Left lung (tissue), 10 donors: Measurements from ENCODE around the gene KRTAP9-7. TPM values are rescaled to one million over a fixed set of nuclear protein-coding genes. Genes with fewer than 3 reads are reported as not detected.

Experiments used
- ATAC-seq: fragments of 200-7000 bp; cut with Tn5 transposase; one replicate; pipeline ENCODE4 v1.9.1; 2020; ENCODE audit warnings: moderate library complexity
- DNase-seq, 4 donors: peaks; one replicate each; pipeline ENCODE4 v3.0.0-alpha.2; 2013 to 2020
- H3K27ac ChIP-seq, 2 donors: fragments of 200-600 bp; sonication (generic) in 1 of 2; one replicate each; pipeline versions ENCODE4 v1.5.0 to v1.8.0; 2020 to 2021
- H3K27me3 ChIP-seq, 2 donors: fragments of 200-600 bp; sonication (generic) in 1 of 2; one replicate each; pipeline versions ENCODE4 v1.5.0 to v1.8.0; 2020 to 2021
- H3K36me3 ChIP-seq, 2 donors: fragments of 200-600 bp; sonication (generic) in 1 of 2; one replicate each; pipeline versions ENCODE4 v1.5.0 to v1.8.0; 2020 to 2021
- H3K4me1 ChIP-seq, 2 donors: fragments of 200-600 bp; one replicate each; pipeline ENCODE4 v1.8.0; 2021
- H3K4me3 ChIP-seq, 2 donors: fragments of 200-600 bp; sonication (generic) in 1 of 2; one replicate each; pipeline versions ENCODE4 v1.5.0 to v1.8.0; 2020 to 2021; ENCODE audit warnings: mild to moderate bottlenecking in 1 of 2
- H3K9me3 ChIP-seq, 2 donors: fragments of 200-600 bp; sonication (generic) in 1 of 2; one replicate each; pipeline versions ENCODE4 v1.5.0 to v1.8.0; 2020 to 2021
- intact Hi-C, 2 donors: fragments of 100-400 bp; cut with DNase I; formaldehyde crosslinking; loops; one replicate each; pipeline versions ENCODE4 v1.11.2 to v1.14.2; 2022
- polyA plus RNA-seq, 6 donors: library from polyadenylated mRNA; unstranded; fragments of 120-200 nt; gene quantifications; one replicate each; pipeline ENCODE4 v1.2.1, GENCODE V29; 2013; ENCODE audit not compliant: insufficient read length in 6 of 6
- total RNA-seq, 2 donors: library from RNA; stranded (reverse); fragmentation: NEBNext Ultra II Directional; extraction: Animal tissue kit (Norgen Biotek cat#: 25700); gene quantifications; one replicate each; pipeline ENCODE4 v1.2.1, GENCODE V29; 2021
- TF ChIP-seq, protein P1 (sequence below), 2 donors: fragments of 200-600 bp; sonication (generic) in 1 of 2; IDR thresholded peaks; one replicate each; pipeline versions ENCODE4 v1.5.0 to v1.8.0; 2021; ENCODE audit warnings: antibody characterized with exemption in 2 of 2
- donor health status: DM: no; HTN: yes; CAD: no.
- donor health status: DM: no; HTN: no; CAD: no.

The KRTAP9-7 gene
- total and polyA plus RNA-seq, 8 donors = not detected

DNA sequence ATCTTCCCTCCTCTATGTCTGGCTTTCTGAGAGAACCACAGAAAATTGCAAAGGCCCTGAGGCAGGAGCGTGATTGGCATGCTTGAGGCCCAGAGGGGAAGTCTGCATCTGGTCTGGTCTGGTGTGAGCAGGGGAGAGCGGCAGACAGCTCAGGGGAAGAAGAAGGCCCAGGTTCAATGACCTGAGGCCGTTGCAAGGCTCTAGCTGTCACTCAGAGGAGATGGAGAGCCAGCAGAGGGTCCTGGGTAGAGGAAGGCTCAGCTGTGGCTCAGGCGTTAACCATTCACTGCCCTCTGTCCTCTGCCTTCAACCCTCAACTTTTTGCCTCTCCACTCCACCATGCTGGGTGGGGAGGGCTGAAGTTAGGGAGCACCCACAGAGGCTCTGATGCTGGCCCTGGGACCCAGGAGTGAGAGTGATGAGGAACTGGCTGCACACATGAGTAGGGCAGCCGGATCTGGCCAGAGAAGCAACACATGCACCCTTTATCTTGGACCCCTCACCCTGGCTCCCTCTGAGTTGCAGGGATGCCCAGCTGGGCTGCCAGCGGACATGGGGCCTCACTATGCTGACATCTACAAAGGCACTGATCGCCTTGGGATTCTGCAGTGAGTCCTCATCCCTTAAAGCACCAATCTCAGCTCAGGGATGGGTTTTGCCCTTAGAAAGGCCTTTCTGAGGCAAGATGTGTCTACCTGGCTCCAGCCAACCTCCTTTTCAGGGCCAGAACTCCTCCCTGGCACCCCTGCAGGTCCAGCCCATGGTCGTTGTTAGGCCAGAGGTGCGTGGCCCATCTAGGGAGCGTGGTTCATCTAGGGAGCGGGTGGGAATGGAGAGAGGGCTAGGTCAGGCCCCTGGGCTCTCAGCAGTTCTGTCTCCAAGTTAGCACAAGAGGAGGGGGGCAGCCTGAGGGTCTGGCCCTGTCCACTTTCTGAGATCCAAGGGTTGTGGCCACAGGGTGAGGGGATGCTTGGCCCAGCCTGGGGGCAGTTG lies 47.7 kb downstream of the KRTAP9-7 start:
- intact Hi-C loops = no loop called here
- no peaks in the 10 kb centered on the region for H3K4me1 ChIP-seq
- TF ChIP-seq, protein P1, sequence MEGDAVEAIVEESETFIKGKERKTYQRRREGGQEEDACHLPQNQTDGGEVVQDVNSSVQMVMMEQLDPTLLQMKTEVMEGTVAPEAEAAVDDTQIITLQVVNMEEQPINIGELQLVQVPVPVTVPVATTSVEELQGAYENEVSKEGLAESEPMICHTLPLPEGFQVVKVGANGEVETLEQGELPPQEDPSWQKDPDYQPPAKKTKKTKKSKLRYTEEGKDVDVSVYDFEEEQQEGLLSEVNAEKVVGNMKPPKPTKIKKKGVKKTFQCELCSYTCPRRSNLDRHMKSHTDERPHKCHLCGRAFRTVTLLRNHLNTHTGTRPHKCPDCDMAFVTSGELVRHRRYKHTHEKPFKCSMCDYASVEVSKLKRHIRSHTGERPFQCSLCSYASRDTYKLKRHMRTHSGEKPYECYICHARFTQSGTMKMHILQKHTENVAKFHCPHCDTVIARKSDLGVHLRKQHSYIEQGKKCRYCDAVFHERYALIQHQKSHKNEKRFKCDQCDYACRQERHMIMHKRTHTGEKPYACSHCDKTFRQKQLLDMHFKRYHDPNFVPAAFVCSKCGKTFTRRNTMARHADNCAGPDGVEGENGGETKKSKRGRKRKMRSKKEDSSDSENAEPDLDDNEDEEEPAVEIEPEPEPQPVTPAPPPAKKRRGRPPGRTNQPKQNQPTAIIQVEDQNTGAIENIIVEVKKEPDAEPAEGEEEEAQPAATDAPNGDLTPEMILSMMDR (IDR thresholded peaks at IDR 0.05) = no peak
- H3K36me3 ChIP-seq = no peaks in the 10 kb centered on the region
- peaks cover 0 to 13% of the 10 kb centered on the region in 2 donors for H3K9me3 ChIP-seq
- no peak for ATAC-seq
- no peak overlapping the region for H3K4me3 ChIP-seq
- H3K27me3 ChIP-seq = no peaks in the 10 kb centered on the region
- H3K27ac ChIP-seq = no peak overlapping the region
- no peak for DNase-seq

DNA sequence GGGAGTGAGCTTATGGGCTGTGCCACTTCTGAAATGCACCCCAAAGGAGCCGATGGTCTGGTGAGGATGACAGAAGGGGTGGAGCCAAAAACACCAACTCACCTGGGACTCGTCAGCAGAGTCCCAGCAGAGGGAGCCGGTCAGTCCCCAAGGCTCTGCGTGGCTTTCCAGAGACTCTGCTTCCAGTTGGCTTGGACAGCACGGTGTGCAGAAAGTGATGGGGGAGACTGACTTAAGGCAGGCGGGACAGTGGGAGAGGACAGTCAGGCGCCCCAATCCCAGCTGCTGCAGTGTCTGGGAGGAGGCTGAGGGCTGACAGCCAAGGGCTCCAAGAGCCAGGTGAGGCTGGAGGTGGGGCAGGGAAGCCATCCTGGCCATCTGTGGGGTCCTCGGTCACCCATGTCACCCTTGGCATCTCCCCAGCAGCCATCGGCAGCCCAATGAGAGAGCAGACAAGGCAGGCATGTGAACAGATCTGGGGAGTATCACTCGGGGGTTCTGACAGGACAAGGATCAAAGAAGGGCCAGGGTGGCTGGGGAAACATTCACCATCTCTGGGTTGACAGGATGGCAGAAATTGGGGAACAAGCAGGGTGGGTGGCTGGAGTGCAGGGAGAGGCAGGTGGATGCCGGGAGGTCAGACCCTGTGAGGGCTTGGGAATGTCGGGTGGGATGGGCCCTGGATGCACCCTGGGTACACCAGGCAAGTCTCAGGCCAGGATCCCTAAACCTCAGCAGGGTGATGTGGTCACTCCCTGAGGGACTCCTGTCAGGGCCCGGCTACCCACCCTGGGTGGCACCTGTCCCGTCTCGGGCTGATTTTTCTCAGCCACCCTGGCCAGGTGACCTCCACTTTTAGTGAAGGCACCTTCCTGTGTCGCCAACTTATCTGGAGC lies 48.9 kb downstream of the KRTAP9-7 start:
- ATAC-seq = peak; percentile 72
- peaks cover 0 to 10% of the 10 kb centered on the region in 2 donors for H3K9me3 ChIP-seq
- H3K4me3 ChIP-seq = no peak overlapping the region
- DNase-seq = peak in 1 of 4 donors; percentile 21
- no peaks in the 10 kb centered on the region for H3K36me3 ChIP-seq
- TF ChIP-seq, protein P1 (IDR thresholded peaks at IDR 0.05) = no peak
- no peak overlapping the region for H3K27ac ChIP-seq
- no peaks in the 10 kb centered on the region for H3K27me3 ChIP-seq
- intact Hi-C loops = no loop called here
- no peaks in the 10 kb centered on the region for H3K4me1 ChIP-seq

GRCh38 chr17:41325126-41325525 lies 49.6 kb downstream of the KRTAP9-7 start:
- no peak for ATAC-seq
- no peak overlapping the region for H3K27ac ChIP-seq
- H3K36me3 ChIP-seq = no peaks in the 10 kb centered on the region
- no peaks in the 10 kb centered on the region for H3K27me3 ChIP-seq
- H3K4me1 ChIP-seq = no peaks in the 10 kb centered on the region
- TF ChIP-seq, protein P1 (IDR thresholded peaks at IDR 0.05) = no peak
- H3K4me3 ChIP-seq = no peak overlapping the region
- peak in 1 of 4 donors; percentile 59 for DNase-seq
- peaks cover 0 to 6% of the 10 kb centered on the region in 2 donors for H3K9me3 ChIP-seq
- intact Hi-C loops = no loop called here

DNA sequence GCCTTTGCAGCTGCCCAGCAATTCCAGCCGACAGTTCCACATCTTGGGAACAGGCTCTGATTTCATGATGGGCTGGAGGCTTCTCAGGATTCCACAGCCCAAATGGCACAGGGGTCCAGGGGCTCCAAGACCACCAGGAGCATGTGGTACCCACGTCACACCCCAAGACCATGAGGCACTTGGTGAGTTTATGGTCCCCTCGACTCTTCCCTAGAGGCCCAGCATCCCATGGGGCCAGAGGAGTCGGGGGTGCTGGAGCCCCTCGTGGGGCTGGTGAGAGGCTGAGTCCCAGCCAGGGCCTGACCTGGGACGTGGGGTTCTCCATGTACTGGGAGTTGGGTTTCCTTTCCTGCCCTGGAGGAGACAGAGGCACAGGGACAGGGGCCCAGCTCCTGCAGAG lies 50.1 kb downstream of the KRTAP9-7 start:
- no peaks in the 10 kb centered on the region for H3K27me3 ChIP-seq
- peaks cover 0 to 2% of the 10 kb centered on the region in 2 donors for H3K9me3 ChIP-seq
- H3K36me3 ChIP-seq = no peaks in the 10 kb centered on the region
- intact Hi-C loops = no loop called here
- H3K4me3 ChIP-seq = no peak overlapping the region
- ATAC-seq = no peak
- no peak for DNase-seq
- TF ChIP-seq, protein P1 (IDR thresholded peaks at IDR 0.05) = no peak
- no peak overlapping the region for H3K27ac ChIP-seq
- no peaks in the 10 kb centered on the region for H3K4me1 ChIP-seq

Other genes with a start within 250 kb of the KRTAP9-7 start
Only the 30 nearest of the 41 such genes appear.
- not detected for gene KRTAP4-7, start 191.5 kb upstream of the KRTAP9-7 start, total RNA-seq
- gene KRTAP4-7, start 191.5 kb upstream of the KRTAP9-7 start, polyA plus RNA-seq = not detected
- gene KRTAP4-8, start 177.6 kb upstream of the KRTAP9-7 start, total RNA-seq = not detected
- not detected for gene KRTAP4-8, start 177.6 kb upstream of the KRTAP9-7 start, polyA plus RNA-seq
- not detected for gene KRTAP4-16, start 173.5 kb upstream of the KRTAP9-7 start, total RNA-seq
- not detected for gene KRTAP4-16, start 173.5 kb upstream of the KRTAP9-7 start, polyA plus RNA-seq
- gene KRTAP4-9, start 170.3 kb upstream of the KRTAP9-7 start, total RNA-seq = not detected
- gene KRTAP4-9, start 170.3 kb upstream of the KRTAP9-7 start, polyA plus RNA-seq = not detected
- gene KRTAP4-11, start 157.3 kb upstream of the KRTAP9-7 start, total RNA-seq = not detected
- under 1 TPM in 1 of 6 donors, not detected in 5; 0.23 TPM for gene KRTAP4-11, start 157.3 kb upstream of the KRTAP9-7 start, polyA plus RNA-seq
- gene KRTAP4-12, start 151.5 kb upstream of the KRTAP9-7 start, total RNA-seq = not detected
- gene KRTAP4-12, start 151.5 kb upstream of the KRTAP9-7 start, polyA plus RNA-seq = not detected
- not detected for gene KRTAP4-6, start 135.2 kb upstream of the KRTAP9-7 start, total RNA-seq
- not detected for gene KRTAP4-6, start 135.2 kb upstream of the KRTAP9-7 start, polyA plus RNA-seq
- gene KRTAP4-5, start 125.9 kb upstream of the KRTAP9-7 start, total RNA-seq = not detected
- not detected for gene KRTAP4-5, start 125.9 kb upstream of the KRTAP9-7 start, polyA plus RNA-seq
- gene KRTAP4-4, start 115.0 kb upstream of the KRTAP9-7 start, total RNA-seq = not detected
- not detected for gene KRTAP4-4, start 115.0 kb upstream of the KRTAP9-7 start, polyA plus RNA-seq
- not detected for gene KRTAP4-3, start 107.5 kb upstream of the KRTAP9-7 start, total RNA-seq
- gene KRTAP4-3, start 107.5 kb upstream of the KRTAP9-7 start, polyA plus RNA-seq = not detected
- gene KRTAP4-2, start 97.5 kb upstream of the KRTAP9-7 start, total RNA-seq = not detected
- not detected for gene KRTAP4-2, start 97.5 kb upstream of the KRTAP9-7 start, polyA plus RNA-seq
- gene KRTAP4-1, start 90.8 kb upstream of the KRTAP9-7 start, total RNA-seq = not detected
- gene KRTAP4-1, start 90.8 kb upstream of the KRTAP9-7 start, polyA plus RNA-seq = not detected
- not detected for gene KRTAP9-1, start 85.8 kb upstream of the KRTAP9-7 start, total RNA-seq
- not detected for gene KRTAP9-1, start 85.8 kb upstream of the KRTAP9-7 start, polyA plus RNA-seq
- gene KRTAP9-2, start 49.0 kb upstream of the KRTAP9-7 start, total RNA-seq = not detected
- gene KRTAP9-2, start 49.0 kb upstream of the KRTAP9-7 start, polyA plus RNA-seq = not detected
- gene KRTAP9-3, start 43.2 kb upstream of the KRTAP9-7 start, total RNA-seq = not detected
- gene KRTAP9-3, start 43.2 kb upstream of the KRTAP9-7 start, polyA plus RNA-seq = not detected
- gene KRTAP9-8, start 37.7 kb upstream of the KRTAP9-7 start, total RNA-seq = not detected
- not detected for gene KRTAP9-8, start 37.7 kb upstream of the KRTAP9-7 start, polyA plus RNA-seq
- gene KRTAP9-4, start 26.0 kb upstream of the KRTAP9-7 start, total RNA-seq = not detected
- gene KRTAP9-4, start 26.0 kb upstream of the KRTAP9-7 start, polyA plus RNA-seq = not detected
- not detected for gene KRTAP9-9, start 20.3 kb upstream of the KRTAP9-7 start, total RNA-seq
- gene KRTAP9-9, start 20.3 kb upstream of the KRTAP9-7 start, polyA plus RNA-seq = not detected
- gene KRTAP9-6, start 10.3 kb upstream of the KRTAP9-7 start, total RNA-seq = not detected
- gene KRTAP9-6, start 10.3 kb upstream of the KRTAP9-7 start, polyA plus RNA-seq = under 1 TPM in 3 of 6 donors, not detected in 3; 0.13 to 0.25 (median 0.23) TPM
- gene KRTAP29-1, start 27.2 kb downstream of the KRTAP9-7 start, total RNA-seq = not detected
- gene KRTAP29-1, start 27.2 kb downstream of the KRTAP9-7 start, polyA plus RNA-seq = not detected
- not detected for gene KRTAP16-1, start 33.6 kb downstream of the KRTAP9-7 start, total RNA-seq
- not detected for gene KRTAP16-1, start 33.6 kb downstream of the KRTAP9-7 start, polyA plus RNA-seq
- not detected for gene KRTAP17-1, start 40.0 kb downstream of the KRTAP9-7 start, total RNA-seq
- not detected for gene KRTAP17-1, start 40.0 kb downstream of the KRTAP9-7 start, polyA plus RNA-seq
- not detected for gene KRT33A, start 75.1 kb downstream of the KRTAP9-7 start, total RNA-seq
- gene KRT33A, start 75.1 kb downstream of the KRTAP9-7 start, polyA plus RNA-seq = not detected
- not detected for gene KRT33B, start 94.1 kb downstream of the KRTAP9-7 start, total RNA-seq
- gene KRT33B, start 94.1 kb downstream of the KRTAP9-7 start, polyA plus RNA-seq = not detected
- gene KRT34, start 106.6 kb downstream of the KRTAP9-7 start, total RNA-seq = not detected
- not detected for gene KRT34, start 106.6 kb downstream of the KRTAP9-7 start, polyA plus RNA-seq
- gene KRT31, start 121.9 kb downstream of the KRTAP9-7 start, total RNA-seq = not detected
- not detected for gene KRT31, start 121.9 kb downstream of the KRTAP9-7 start, polyA plus RNA-seq
- not detected for gene KRT37, start 148.9 kb downstream of the KRTAP9-7 start, total RNA-seq
- not detected for gene KRT37, start 148.9 kb downstream of the KRTAP9-7 start, polyA plus RNA-seq
- gene KRT38, start 165.3 kb downstream of the KRTAP9-7 start, total RNA-seq = not detected
- gene KRT38, start 165.3 kb downstream of the KRTAP9-7 start, polyA plus RNA-seq = not detected
- gene KRT32, start 191.7 kb downstream of the KRTAP9-7 start, total RNA-seq = not detected
- gene KRT32, start 191.7 kb downstream of the KRTAP9-7 start, polyA plus RNA-seq = not detected
- gene KRT35, start 205.5 kb downstream of the KRTAP9-7 start, total RNA-seq = not detected
- not detected for gene KRT35, start 205.5 kb downstream of the KRTAP9-7 start, polyA plus RNA-seq